ENCODE data around the gene CPNE2. TPM values are rescaled to one million over a fixed set of nuclear protein-coding genes. Genes with fewer than 3 reads are reported as not detected.
A peak's percentile ranks its signal among the peaks of the same experiment; 100 is the strongest.

CPNE2 gene
- total and polyA plus RNA-seq, 5 donors from 2014 or later, result 15.3 to 54.7 (median 42.7) TPM

- H3K36me3 ChIP-seq (ENCODE audit: control insufficient read depth, insufficient read depth, low read length), result peaks cover 75% of the 10 kb centered on the region
- no peak overlapping the region for H3K4me3 Mint-ChIP-seq
- H3K27me3 ChIP-seq (ENCODE audit: control insufficient read depth, insufficient read depth, low read length), result no peaks in the 10 kb centered on the region
- peaks cover 7 to 20% (median 17%) of the 10 kb centered on the region in 4 donors for H3K4me1 Mint-ChIP-seq
- H3K27me3 Mint-ChIP-seq, result no peaks in the 10 kb centered on the region
- H3K27ac ChIP-seq (ENCODE audit: insufficient read depth, low read length, poor library complexity, severe bottlenecking), result no peak overlapping the region
- no peaks in the 10 kb centered on the region for H3K9me3 ChIP-seq (ENCODE audit: control insufficient read depth in 2 of 2, low read length in 2 of 2)
- no peak overlapping the region for H3K27ac Mint-ChIP-seq
- no peaks in the 10 kb centered on the region for H3K4me1 ChIP-seq (ENCODE audit: control insufficient read depth, insufficient read depth, low read length, poor library complexity, severe bottlenecking)
- H3K36me3 Mint-ChIP-seq, result peaks cover 61% of the 10 kb centered on the region
- no peaks in the 10 kb centered on the region for H3K9me3 Mint-ChIP-seq
- ATAC-seq (ENCODE audit: low read depth in 2 of 2) (no peak), DNase-seq (no peak)
- no peak overlapping the region for H3K4me3 ChIP-seq (ENCODE audit: low read depth, low read length)
These were observed 67.1 kb downstream of the CPNE2 start for GRCh38 chr16:57159447-57159846.

- Histone ChIP-seq H3K27me3 (ENCODE audit: control insufficient read depth, insufficient read depth, low read length) (no peaks in the 10 kb centered on the region), H3K9me3 (ENCODE audit: control insufficient read depth in 2 of 2, low read length in 2 of 2) (no peaks in the 10 kb centered on the region), H3K4me1 (ENCODE audit: control insufficient read depth, insufficient read depth, low read length, poor library complexity, severe bottlenecking) (peaks cover 4% of the 10 kb centered on the region), H3K36me3 (ENCODE audit: control insufficient read depth, insufficient read depth, low read length) (peaks cover 62% of the 10 kb centered on the region), H3K27ac (ENCODE audit: insufficient read depth, low read length, poor library complexity, severe bottlenecking) (no peak overlapping the region), H3K4me3 (ENCODE audit: low read depth, low read length) (no peak overlapping the region)
- H3K36me3 Mint-ChIP-seq, result peaks cover 56% of the 10 kb centered on the region
- H3K27ac Mint-ChIP-seq, result peak overlapping the region in 1 of 3 donors; percentile 21
- no peak for DNase-seq
- H3K27me3 Mint-ChIP-seq, result no peaks in the 10 kb centered on the region
- H3K9me3 Mint-ChIP-seq, result no peaks in the 10 kb centered on the region
- H3K4me3 Mint-ChIP-seq, result no peak overlapping the region
- ATAC-seq (ENCODE audit: low read depth in 2 of 2), result no peak
- peaks cover 9 to 20% (median 12%) of the 10 kb centered on the region in 4 donors for H3K4me1 Mint-ChIP-seq
These were observed 71.5 kb downstream of the CPNE2 start for GRCh38 chr16:57163842-57164241.

- ATAC-seq (ENCODE audit: low read depth in 2 of 2) (no peak), DNase-seq (no peak)
- H3K4me1 Mint-ChIP-seq, result peaks cover 7 to 13% (median 10%) of the 10 kb centered on the region in 4 donors
- no peaks in the 10 kb centered on the region for H3K27me3 ChIP-seq (ENCODE audit: control insufficient read depth, insufficient read depth, low read length)
- no peaks in the 10 kb centered on the region for H3K27me3 Mint-ChIP-seq
- peaks cover 53% of the 10 kb centered on the region for H3K36me3 Mint-ChIP-seq
- no peaks in the 10 kb centered on the region for H3K9me3 ChIP-seq (ENCODE audit: control insufficient read depth in 2 of 2, low read length in 2 of 2)
- peaks cover 4% of the 10 kb centered on the region for H3K4me1 ChIP-seq (ENCODE audit: control insufficient read depth, insufficient read depth, low read length, poor library complexity, severe bottlenecking)
- H3K4me3 Mint-ChIP-seq, result no peak overlapping the region
- H3K27ac Mint-ChIP-seq, result no peak overlapping the region
- H3K4me3 ChIP-seq (ENCODE audit: low read depth, low read length), result no peak overlapping the region
- no peak overlapping the region for H3K27ac ChIP-seq (ENCODE audit: insufficient read depth, low read length, poor library complexity, severe bottlenecking)
- no peaks in the 10 kb centered on the region for H3K9me3 Mint-ChIP-seq
- peaks cover 60% of the 10 kb centered on the region for H3K36me3 ChIP-seq (ENCODE audit: control insufficient read depth, insufficient read depth, low read length)
These were observed 73.1 kb downstream of the CPNE2 start for GRCh38 chr16:57165483-57165882.

- Mint-ChIP-seq H3K27me3 (no peaks in the 10 kb centered on the region), H3K27ac (peak overlapping the region in 1 of 3 donors; percentile 11), H3K9me3 (no peaks in the 10 kb centered on the region), H3K4me3 (no peak overlapping the region), H3K36me3 (peaks cover 52% of the 10 kb centered on the region), H3K4me1 (peaks cover 7 to 10% (median 8%) of the 10 kb centered on the region in 4 donors)
- Histone ChIP-seq H3K4me1 (ENCODE audit: control insufficient read depth, insufficient read depth, low read length, poor library complexity, severe bottlenecking) (peaks cover 4% of the 10 kb centered on the region), H3K36me3 (ENCODE audit: control insufficient read depth, insufficient read depth, low read length) (peaks cover 60% of the 10 kb centered on the region), H3K27ac (ENCODE audit: insufficient read depth, low read length, poor library complexity, severe bottlenecking) (no peak overlapping the region), H3K27me3 (ENCODE audit: control insufficient read depth, insufficient read depth, low read length) (no peaks in the 10 kb centered on the region), H3K9me3 (ENCODE audit: control insufficient read depth in 2 of 2, low read length in 2 of 2) (no peaks in the 10 kb centered on the region), H3K4me3 (ENCODE audit: low read depth, low read length) (no peak overlapping the region)
- DNase-seq (no peak), ATAC-seq (ENCODE audit: low read depth in 2 of 2) (no peak)
These were observed 73.6 kb downstream of the CPNE2 start for GRCh38 chr16:57165938-57166337.

- Mint-ChIP-seq H3K4me1 (peaks cover 6 to 10% (median 7%) of the 10 kb centered on the region in 4 donors), H3K27me3 (no peaks in the 10 kb centered on the region), H3K36me3 (peaks cover 54% of the 10 kb centered on the region), H3K27ac (peak overlapping the region in 2 of 3 donors; percentile 3 to 65), H3K9me3 (no peaks in the 10 kb centered on the region), H3K4me3 (no peak overlapping the region)
- H3K27me3 ChIP-seq (ENCODE audit: control insufficient read depth, insufficient read depth, low read length), result no peaks in the 10 kb centered on the region
- DNase-seq, result no peak
- no peaks in the 10 kb centered on the region for H3K9me3 ChIP-seq (ENCODE audit: control insufficient read depth in 2 of 2, low read length in 2 of 2)
- no peak overlapping the region for H3K4me3 ChIP-seq (ENCODE audit: low read depth, low read length)
- H3K36me3 ChIP-seq (ENCODE audit: control insufficient read depth, insufficient read depth, low read length), result peaks cover 65% of the 10 kb centered on the region
- ATAC-seq (ENCODE audit: low read depth in 2 of 2), result no peak
- peaks cover 4% of the 10 kb centered on the region for H3K4me1 ChIP-seq (ENCODE audit: control insufficient read depth, insufficient read depth, low read length, poor library complexity, severe bottlenecking)
- H3K27ac ChIP-seq (ENCODE audit: insufficient read depth, low read length, poor library complexity, severe bottlenecking), result no peak overlapping the region
These were observed 74.1 kb downstream of the CPNE2 start for GRCh38 chr16:57166451-57166850.

GRCh38 chr16:57166951-57167350, 74.6 kb downstream of the CPNE2 start:
- Histone ChIP-seq H3K4me3 (ENCODE audit: low read depth, low read length) (no peak overlapping the region), H3K36me3 (ENCODE audit: control insufficient read depth, insufficient read depth, low read length) (peaks cover 67% of the 10 kb centered on the region), H3K27ac (ENCODE audit: insufficient read depth, low read length, poor library complexity, severe bottlenecking) (no peak overlapping the region), H3K4me1 (ENCODE audit: control insufficient read depth, insufficient read depth, low read length, poor library complexity, severe bottlenecking) (peaks cover 4% of the 10 kb centered on the region), H3K9me3 (ENCODE audit: control insufficient read depth in 2 of 2, low read length in 2 of 2) (no peaks in the 10 kb centered on the region), H3K27me3 (ENCODE audit: control insufficient read depth, insufficient read depth, low read length) (no peaks in the 10 kb centered on the region)
- no peak for DNase-seq
- ATAC-seq (ENCODE audit: low read depth in 2 of 2), result no peak
- Mint-ChIP-seq H3K4me1 (peaks cover 6 to 10% (median 7%) of the 10 kb centered on the region in 4 donors), H3K27ac (peak overlapping the region in 1 of 3 donors; percentile 65), H3K27me3 (no peaks in the 10 kb centered on the region), H3K36me3 (peaks cover 58% of the 10 kb centered on the region), H3K4me3 (no peak overlapping the region), H3K9me3 (no peaks in the 10 kb centered on the region)

- DNase-seq (no peak), ATAC-seq (ENCODE audit: low read depth in 2 of 2) (no peak)
- H3K9me3 Mint-ChIP-seq, result no peaks in the 10 kb centered on the region
- no peak overlapping the region for H3K27ac ChIP-seq (ENCODE audit: insufficient read depth, low read length, poor library complexity, severe bottlenecking)
- no peak overlapping the region for H3K4me3 Mint-ChIP-seq
- no peaks in the 10 kb centered on the region for H3K27me3 ChIP-seq (ENCODE audit: control insufficient read depth, insufficient read depth, low read length)
- H3K4me3 ChIP-seq (ENCODE audit: low read depth, low read length), result no peak overlapping the region
- no peaks in the 10 kb centered on the region for H3K9me3 ChIP-seq (ENCODE audit: control insufficient read depth in 2 of 2, low read length in 2 of 2)
- peaks cover 6 to 10% (median 7%) of the 10 kb centered on the region in 4 donors for H3K4me1 Mint-ChIP-seq
- no peaks in the 10 kb centered on the region for H3K27me3 Mint-ChIP-seq
- peaks cover 4% of the 10 kb centered on the region for H3K4me1 ChIP-seq (ENCODE audit: control insufficient read depth, insufficient read depth, low read length, poor library complexity, severe bottlenecking)
- peaks cover 59% of the 10 kb centered on the region for H3K36me3 Mint-ChIP-seq
- peak overlapping the region in 1 of 3 donors; percentile 68 for H3K27ac Mint-ChIP-seq
- peaks cover 63% of the 10 kb centered on the region for H3K36me3 ChIP-seq (ENCODE audit: control insufficient read depth, insufficient read depth, low read length)
These were observed 75.2 kb downstream of the CPNE2 start for GRCh38 chr16:57167538-57167937.

- Histone ChIP-seq H3K36me3 (ENCODE audit: control insufficient read depth, insufficient read depth, low read length) (peaks cover 64% of the 10 kb centered on the region), H3K9me3 (ENCODE audit: control insufficient read depth in 2 of 2, low read length in 2 of 2) (no peaks in the 10 kb centered on the region), H3K27ac (ENCODE audit: insufficient read depth, low read length, poor library complexity, severe bottlenecking) (no peak overlapping the region), H3K4me3 (ENCODE audit: low read depth, low read length) (no peak overlapping the region), H3K4me1 (ENCODE audit: control insufficient read depth, insufficient read depth, low read length, poor library complexity, severe bottlenecking) (peaks cover 4% of the 10 kb centered on the region), H3K27me3 (ENCODE audit: control insufficient read depth, insufficient read depth, low read length) (no peaks in the 10 kb centered on the region)
- peak in 2 of 3 donors; percentile 74 to 84 for DNase-seq
- Mint-ChIP-seq H3K9me3 (no peaks in the 10 kb centered on the region), H3K36me3 (peaks cover 63% of the 10 kb centered on the region), H3K27me3 (no peaks in the 10 kb centered on the region), H3K4me3 (no peak overlapping the region), H3K27ac (peak overlapping the region in 1 of 3 donors; percentile 33), H3K4me1 (peaks cover 6 to 10% (median 7%) of the 10 kb centered on the region in 4 donors)
- peak; percentile 91 to 94 for ATAC-seq (ENCODE audit: low read depth in 2 of 2)
These were observed 75.6 kb downstream of the CPNE2 start for GRCh38 chr16:57167953-57168352.
